GM12878 (cell line): ENCODE results near the gene TEX30. TPM values are rescaled to one million over a fixed set of nuclear protein-coding genes. Genes with fewer than 3 reads are reported as not detected.

Experiments used
- ATAC-seq: fragments of 200-7000 bp; cut with Tn5 transposase; 3 replicates; pipeline ENCODE4 v1.9.1; 2020; ENCODE audit warnings: mild to moderate bottlenecking, moderate library complexity
- BruUV-seq: library from RNA; stranded (reverse); fragments of 400-500 nt; replicated peaks from 2 replicates; lab custom pipeline; 2021; lab: Mats Ljungman, UMichigan
- CTCF ChIA-PET: fragments of 300-600 bp; sonication (Branson Sonifier 250); formaldehyde crosslinking; extraction: SDS; loops from one replicate; lab custom pipeline; 2021; ENCODE audit warnings: inconsistent platforms; lab: Yijun Ruan, JAX
- POLR2A ChIA-PET: fragments of 350-600 bp; formaldehyde crosslinking; extraction: SDS; loops from one replicate; lab custom pipeline; 2021; ENCODE audit warnings: inconsistent platforms; lab: Charles Lee
- RAD21 ChIA-PET: fragments of 300-600 bp; sonication (Branson Sonifier 250); formaldehyde crosslinking; loops from one replicate; lab custom pipeline; 2023; ENCODE audit warnings: antibody characterized with exemption; ENCODE audit not compliant: unreplicated experiment; lab: Charles Lee
- SMC1A ChIA-PET: fragments of 300-600 bp; sonication (Branson Sonifier 250); formaldehyde crosslinking; loops from one replicate; lab custom pipeline; 2023; ENCODE audit not compliant: unreplicated experiment, uncharacterized antibody; lab: Charles Lee
- DNase-seq: peaks from one replicate; pipeline ENCODE4 v3.0.0-alpha.2; 2011; ENCODE audit warnings: low read depth, low spot score
- FAIRE-seq: peaks from 3 replicates; lab custom pipeline; 2011; peaks lifted over from hg19 to GRCh38; lab: Jason Lieb, UNC
- H2AFZ ChIP-seq: 2 replicates; pipeline ENCODE4 v1.6.0; 2011; ENCODE audit warnings: low read depth, low read length, control low read depth; ENCODE audit not compliant: control insufficient read depth
- H3K27ac ChIP-seq: 2 replicates; pipeline ENCODE4 v1.5.1; 2011; ENCODE audit warnings: control low read depth; ENCODE audit not compliant: control insufficient read depth, insufficient read depth
- H3K27me3 ChIP-seq, 2 experiments: replicated peaks in 1 of 2; 2 replicates each; pipeline versions ENCODE4 v1.6.0 to v1.6.1; 2011; ENCODE audit warnings: low read length in 1 of 2; ENCODE audit not compliant: control insufficient read depth in 2 of 2, insufficient read depth in 2 of 2
- H3K36me3 ChIP-seq, 2 experiments: 2 replicates each; pipeline ENCODE4 v1.5.1; 2011; ENCODE audit warnings: low read length in 1 of 2; ENCODE audit not compliant: control insufficient read depth in 2 of 2, insufficient read depth in 2 of 2
- H3K4me1 ChIP-seq: 2 replicates; pipeline ENCODE4 v1.6.1; 2011; ENCODE audit warnings: mild to moderate bottlenecking, low read length, moderate library complexity, mixed read lengths; ENCODE audit not compliant: control insufficient read depth, insufficient read depth
- H3K4me2 ChIP-seq: 2 replicates; pipeline ENCODE4 v1.6.0; 2011; ENCODE audit warnings: control low read depth; ENCODE audit not compliant: control insufficient read depth, insufficient read depth
- H3K4me3 ChIP-seq: fragments of 200-600 bp; sonication (generic); 2 replicates; pipeline ENCODE4 v1.5.1; 2016
- H3K79me2 ChIP-seq: 2 replicates; pipeline ENCODE4 v1.6.0; 2011; ENCODE audit warnings: low read length; ENCODE audit not compliant: control insufficient read depth, insufficient read depth
- H3K9ac ChIP-seq: 2 replicates; pipeline ENCODE4 v1.8.0; 2011; ENCODE audit warnings: low read length, control low read depth, mixed read lengths; ENCODE audit not compliant: control insufficient read depth, insufficient read depth
- H3K9me3 ChIP-seq: replicated peaks from 3 replicates; pipeline ENCODE4 v1.5.1; 2011; ENCODE audit warnings: mild to moderate bottlenecking, low read length; ENCODE audit not compliant: control insufficient read depth, insufficient read depth
- H4K20me1 ChIP-seq: 2 replicates; pipeline ENCODE4 v1.6.0; 2011; ENCODE audit not compliant: control insufficient read depth, insufficient read depth
- ATF3 ChIP-seq: IDR thresholded peaks from 2 replicates; pipeline ENCODE4 v1.6.1; 2011; ENCODE audit warnings: low read depth, mild to moderate bottlenecking, low read length, moderate library complexity, borderline replicate concordance; ENCODE audit errors: extremely low read depth
- CEBPB ChIP-seq, 2 experiments: fragments of 150-350 bp in 1 of 2; IDR thresholded peaks; 2 replicates each; pipeline ENCODE4 v1.6.1; 2012 to 2014; ENCODE audit warnings: low read depth in 2 of 2, low read length in 2 of 2, borderline replicate concordance in 1 of 2, inconsistent platforms in 1 of 2
- DPF2 ChIP-seq: fragments of 450-650 bp; IDR thresholded peaks from 2 replicates; pipeline ENCODE4 v1.6.1; 2017; ENCODE audit warnings: mild to moderate bottlenecking
- FOS ChIP-seq: IDR thresholded peaks from 3 replicates; pipeline ENCODE4 v1.6.1; 2011; ENCODE audit warnings: borderline replicate concordance; ENCODE audit not compliant: insufficient read length; ENCODE audit errors: extremely low read depth
- HCFC1 ChIP-seq: fragments of 150-350 bp; IDR thresholded peaks from 2 replicates; pipeline ENCODE4 v1.6.1; 2014; ENCODE audit warnings: low read length
- KAT2A ChIP-seq: conservative IDR thresholded peaks from 2 replicates; pipeline ENCODE4 v1.6.1; 2011; ENCODE audit warnings: low read depth, low read length; ENCODE audit not compliant: control insufficient read depth
- MLLT1 ChIP-seq: fragments of 450-650 bp; IDR thresholded peaks from 2 replicates; pipeline ENCODE4 v1.6.1; 2016; ENCODE audit warnings: mild to moderate bottlenecking
- NFYB ChIP-seq: IDR thresholded peaks from 2 replicates; pipeline ENCODE4 v1.6.1; 2011; ENCODE audit warnings: low read depth, mild to moderate bottlenecking, low read length, improper control_type of control experiment, moderate library complexity; ENCODE audit not compliant: insufficient read depth
- SMAD1 ChIP-seq: fragments of 450-650 bp; IDR thresholded peaks from 2 replicates; pipeline ENCODE4 v1.6.1; 2018; ENCODE audit warnings: mild to moderate bottlenecking, low read depth; ENCODE audit not compliant: partially characterized antibody
- SREBF2 ChIP-seq: IDR thresholded peaks from 2 replicates; pipeline ENCODE4 v1.6.1; 2012; ENCODE audit warnings: mild to moderate bottlenecking, low read length
- ZBTB40 ChIP-seq: fragments of 450-650 bp; IDR thresholded peaks from 2 replicates; pipeline ENCODE4 v1.6.1; 2016; ENCODE audit warnings: mild to moderate bottlenecking, moderate library complexity, borderline replicate concordance
- WGBS: methylation state at CpG from one replicate; pipeline ENCODE4 v1.1.6; 2016; ENCODE audit warnings: low lambda C conversion rate; ENCODE audit not compliant: insufficient replicate concordance, insufficient coverage; ENCODE audit errors: missing lambda C conversion rate; 5-methylcytosine and 5-hydroxymethylcytosine counted together
- in situ Hi-C: fragments of 300-500 bp; cut with MboI; formaldehyde crosslinking; loops from 9 replicates; pipeline ENCODE4 v1.14.3; 2018; ENCODE audit warnings: mixed read lengths
- intact Hi-C: fragments of 100-400 bp; cut with micrococcal nuclease; formaldehyde crosslinking; loops from one replicate; pipeline ENCODE4 v1.14.2; 2022; ENCODE audit not compliant: unreplicated experiment
- polyA plus RNA-seq, 11 experiments: library from polyadenylated mRNA; depleted of rRNA in 4 of 11; unstranded in 6 of 11; stranded (reverse) in 5 of 11; fragments of >200 nt; fragmentation: Nextera tagmentation in 4 of 11; fragmentation: Illumina TruSeq in 1 of 11; extraction: Ambion mirVana in 4 of 11; extraction: Trizol in 1 of 11; gene quantifications; 1 replicate in 1 of 11; 2 replicates in 10 of 11; pipeline versions ENCODE4 v1.2.1 to v1.2.3, GENCODE V29; 2011 to 2016; ENCODE audit warnings: inconsistent platforms in 2 of 11, missing spikeins in 2 of 11, low read depth in 1 of 11
- total RNA-seq, 4 experiments: library from RNA; depleted of rRNA in 3 of 4; stranded (reverse); fragments of >200 nt in 3 of 4; fragmentation: Illumina TruSeq in 1 of 4; extraction: Trizol in 1 of 4; gene quantifications; 2 replicates each; pipeline versions ENCODE4 v1.2.1 to v1.2.3, GENCODE V29; 2013 to 2021

The TEX30 gene
- total and polyA plus RNA-seq, 10 of the 15 experiments (the other 5 are each of a cell fraction or from before 2014, with no cell fraction given), result 19.7 to 114 (median 25.0) TPM

DNA sequence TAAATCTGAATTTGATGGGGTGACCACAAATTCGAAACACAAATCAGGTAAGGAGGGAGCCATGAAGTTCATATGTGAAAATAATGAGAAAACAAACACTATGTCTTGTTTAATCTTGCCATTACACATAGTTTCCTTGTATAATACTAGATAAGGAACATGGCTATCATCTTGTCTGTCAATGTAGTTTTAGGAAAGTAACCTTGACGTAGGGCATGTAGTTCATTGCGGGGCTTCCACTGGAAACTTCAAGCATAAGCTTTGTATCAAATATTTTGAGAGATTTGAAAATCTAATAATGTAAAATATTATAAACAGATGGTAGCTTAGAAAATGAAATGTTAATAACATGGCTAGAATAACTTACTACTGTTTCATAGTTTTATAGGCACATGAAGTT lies 34.1 kb upstream of the TEX30 start:
- intact Hi-C loops, result no loop called here
- no TSS peak for BruUV-seq
- ATAC-seq, result no peak
- Histone ChIP-seq H3K4me2 (no peak overlapping the region), H3K79me2 (peaks cover 3% of the 10 kb centered on the region), H3K27ac (no peak overlapping the region), H2AFZ (no peak overlapping the region), H3K9me3 (peaks cover 4% of the 10 kb centered on the region), H3K4me1 (peaks cover 2% of the 10 kb centered on the region), H3K9ac (no peak overlapping the region), H3K36me3 (peaks cover 0 to 2% of the 10 kb centered on the region in 2 experiments; a peak in 1 of 4 replicates), H3K4me3 (no peak overlapping the region), H3K27me3 (no peaks in the 10 kb centered on the region), H4K20me1 (no peaks in the 10 kb centered on the region)
- DNase-seq, result no peak
- ChIA-PET POLR2A (no interaction called here), SMC1A (interaction anchor here (0.7 to 1.5 kb wide), 4 partner anchors 8 to 222 kb away, joined by 3 read pairs; partner anchors contain the start of gene BIVM), RAD21 (interaction anchor here (1.0 kb wide), 1 partner anchor 34 kb away, joined by 3 read pairs; the partner anchor contains the start of gene TEX30), CTCF (interaction anchor here (1.3 kb wide), 1 partner anchor 216 kb away, joined by 3 read pairs; no protein-coding TSS in a partner anchor)
- WGBS, result 96% methylated on average over 3 of the region's 3 CpGs
- no peak for FAIRE-seq
- TF ChIP-seq SREBF2, result no peak
- TF ChIP-seq CEBPB (IDR thresholded peaks at IDR 0.05; ENCODE audit: borderline replicate concordance in 1 of 2, low read depth in 2 of 2, low read length in 2 of 2), result no peak
- no peak for TF ChIP-seq FOS
- no peak for TF ChIP-seq KAT2A
- no peak for TF ChIP-seq DPF2
- no peak for TF ChIP-seq SMAD1
- no peak for TF ChIP-seq HCFC1
- no peak for TF ChIP-seq ZBTB40
- TF ChIP-seq NFYB, result no peak
- TF ChIP-seq MLLT1, result no peak
- no peak for TF ChIP-seq ATF3
- in situ Hi-C loops, result no loop called here
